ENCODE data around the gene CCL17. TPM values are rescaled to one million over a fixed set of nuclear protein-coding genes. Genes with fewer than 3 reads are reported as not detected.

Gene CCL17
- total and polyA plus RNA-seq, 9 of the 15 experiments (the other 6 are each of a cell fraction or from before 2014, with no cell fraction given): not detected

- TF ChIP-seq ZNF639 (CRISPR knock-in tag; conservative IDR thresholded peaks at IDR 0.05 in 1 of 2, IDR thresholded peaks at IDR 0.05 in 1 of 2): peak in 1 of 2 experiments; percentile 60; a peak in 1 of 4 replicates
- TF ChIP-seq ZNF740 (CRISPR knock-in tag; IDR thresholded peaks at IDR 0.05): no peak
- TF ChIP-seq ZNF740 (tag; IDR thresholded peaks at IDR 0.05): no peak
- TF ChIP-seq ZNF431 (CRISPR knock-in tag; IDR thresholded peaks at IDR 0.05): no peak
- peak; percentile 52 for TF ChIP-seq U2AF1 (optimal IDR thresholded peaks at IDR 0.05; ENCODE audit: low read depth, low read length)
- no peak for TF ChIP-seq TARDBP (IDR thresholded peaks at IDR 0.05)
- TF ChIP-seq ZNF79 (CRISPR knock-in tag; IDR thresholded peaks at IDR 0.05; ENCODE audit: low read depth): no peak
- no peak for TF ChIP-seq ZNF398 (CRISPR knock-in tag; IDR thresholded peaks at IDR 0.05)
- TF ChIP-seq E2F3 (CRISPR knock-in tag; IDR thresholded peaks at IDR 0.05): no peak
- no peak for TF ChIP-seq ILF3 (IDR thresholded peaks at IDR 0.05; ENCODE audit: borderline replicate concordance)
- peak; percentile 70; the same call in 1 of the 2 replicates for TF ChIP-seq ZNF197 (CRISPR knock-in tag; IDR thresholded peaks at IDR 0.05; ENCODE audit: low read depth)
- TF ChIP-seq ZBTB33 (CRISPR knock-in tag; IDR thresholded peaks at IDR 0.05): no peak
- TF ChIP-seq ZNF395 (CRISPR knock-in tag; IDR thresholded peaks at IDR 0.05): peak; percentile 76; the same call in 1 of the 2 replicates
- peak; percentile 47 to 50 for TF ChIP-seq NRF1 (conservative IDR thresholded peaks at IDR 0.05 in 1 of 2, IDR thresholded peaks at IDR 0.05 in 1 of 2)
- TF ChIP-seq NKRF (IDR thresholded peaks at IDR 0.05; ENCODE audit: borderline replicate concordance): peak; percentile 82; the same call in 1 of the 2 replicates
- TF ChIP-seq ARHGAP35 (IDR thresholded peaks at IDR 0.05; ENCODE audit: partially characterized antibody): peak; percentile 95
These were observed 42.8 kb downstream of the CCL17 start, which contains the start of the genes CIAPIN1 and COQ9 (continued) for GRCh38 chr16:57447186-57447962.
